T-helper 2 cell treated with Interferon-gamma antibody and Interleukin-4, amounts not matched to agents 100 ng/mL and 5 ng/mL, for 36 hours (primary cell): ENCODE results near the gene PCDHGB6. TPM values are rescaled to one million over a fixed set of nuclear protein-coding genes. Genes with fewer than 3 reads are reported as not detected.
"Not testable (repeated sequence)": the region's sequence is repeated elsewhere in the genome, so short reads cannot be mapped to it uniquely, and the experiment has no call there.

Experiments used
- intact Hi-C: fragments of 100-400 bp; cut with micrococcal nuclease; formaldehyde crosslinking; loops from one replicate; pipeline ENCODE4 v1.15.1; 2023
- total RNA-seq: library from RNA; stranded (reverse); gene quantifications from 2 replicates; pipeline ENCODE4 v1.2.3, GENCODE V29; 2022

Gene PCDHGB6
- total RNA-seq = 0.25 and 0.41 TPM in 2 replicates

- intact Hi-C loops = not testable (repeated sequence)
Measured at GRCh38 chr5:141407790-141408505, at the start of gene PCDHGB6. TSS of gene PCDHGB6 (plus strand) at chr5:141408021. CDS start at chr5:141408203, 182 bp downstream.

GRCh38 chr5:141359790-141360426 is 47.9 kb upstream of the PCDHGB6 start, which contains the start of gene PCDHGB2:
TSS of gene PCDHGB2 (plus strand) at chr5:141359994. CDS start at chr5:141360136, 142 bp downstream.
- intact Hi-C loops = loop anchor here (1.0 to 5.0 kb wide), 3 partner anchors 62 to 198 kb away; partner anchors contain the start of gene PCDHGA11

GRCh38 chr5:141360685-141361084 is 47.1 kb upstream of the PCDHGB6 start:
- intact Hi-C loops = loop anchor here (2.0 to 5.0 kb wide), 2 partner anchors 62 to 152 kb away; partner anchors contain the start of gene PCDHGA11

GRCh38 chr5:141362719-141363118 is 45.1 kb upstream of the PCDHGB6 start:
- intact Hi-C loops = loop anchor here (5.0 kb wide), 1 partner anchor 60 kb away; the partner anchor contains the start of gene PCDHGA11

- intact Hi-C loops = loop anchor here (5.0 kb wide), 1 partner anchor 58 kb away; the partner anchor contains the start of gene PCDHGA11
Measured at GRCh38 chr5:141363952-141364660, 43.7 kb upstream of the PCDHGB6 start, which contains the start of gene PCDHGA5. TSS of gene PCDHGA5 (plus strand) at chr5:141364162. CDS start at chr5:141364331, 169 bp downstream.

- intact Hi-C loops = no loop called here
Measured at GRCh38 chr5:141366016-141366896, 41.6 kb upstream of the PCDHGB6 start.

GRCh38 chr5:141369994-141370848 is 37.6 kb upstream of the PCDHGB6 start, which contains the start of gene PCDHGB3:
TSS of gene PCDHGB3 (plus strand) at chr5:141370242. CDS start at chr5:141370395, 153 bp downstream.
- intact Hi-C loops = no loop called here

- intact Hi-C loops = no loop called here
Measured at GRCh38 chr5:141371572-141372475, 36.0 kb upstream of the PCDHGB6 start.

GRCh38 chr5:141373673-141374317 is 34.0 kb upstream of the PCDHGB6 start, which contains the start of gene PCDHGA6:
TSS of gene PCDHGA6 (plus strand) at chr5:141373891. CDS start at chr5:141374084, 193 bp downstream.
- intact Hi-C loops = no loop called here

- intact Hi-C loops = no loop called here
Measured at GRCh38 chr5:141374627-141375026, 33.2 kb upstream of the PCDHGB6 start.

- intact Hi-C loops = not testable (repeated sequence)
Measured at GRCh38 chr5:141375444-141376155, 32.2 kb upstream of the PCDHGB6 start.

GRCh38 chr5:141382469-141383294 is 25.1 kb upstream of the PCDHGB6 start, which contains the start of gene PCDHGA7:
TSS of gene PCDHGA7 (plus strand) at chr5:141382742. CDS start at chr5:141382900, 158 bp downstream.
- intact Hi-C loops = no loop called here

GRCh38 chr5:141383345-141383744 is 24.5 kb upstream of the PCDHGB6 start:
- intact Hi-C loops = no loop called here

GRCh38 chr5:141384471-141385267 is 23.2 kb upstream of the PCDHGB6 start:
- intact Hi-C loops = no loop called here
